GM19043 (cell line): Measurements from ENCODE around the gene SPTLC1.
A peak's percentile ranks its signal among the peaks of the same experiment; 100 is the strongest.
"Not testable (repeated sequence)": the region's sequence is repeated elsewhere in the genome, so short reads cannot be mapped to it uniquely, and the experiment has no call there.

ENCODE experiments used
- ATAC-seq: cut with Tn5 transposase; IDR thresholded peaks from one replicate; pipeline ENCODE4 v1.9.1; 2021; ENCODE audit warnings: low read depth; ENCODE audit not compliant: unreplicated experiment

The SPTLC1 gene, protein sequence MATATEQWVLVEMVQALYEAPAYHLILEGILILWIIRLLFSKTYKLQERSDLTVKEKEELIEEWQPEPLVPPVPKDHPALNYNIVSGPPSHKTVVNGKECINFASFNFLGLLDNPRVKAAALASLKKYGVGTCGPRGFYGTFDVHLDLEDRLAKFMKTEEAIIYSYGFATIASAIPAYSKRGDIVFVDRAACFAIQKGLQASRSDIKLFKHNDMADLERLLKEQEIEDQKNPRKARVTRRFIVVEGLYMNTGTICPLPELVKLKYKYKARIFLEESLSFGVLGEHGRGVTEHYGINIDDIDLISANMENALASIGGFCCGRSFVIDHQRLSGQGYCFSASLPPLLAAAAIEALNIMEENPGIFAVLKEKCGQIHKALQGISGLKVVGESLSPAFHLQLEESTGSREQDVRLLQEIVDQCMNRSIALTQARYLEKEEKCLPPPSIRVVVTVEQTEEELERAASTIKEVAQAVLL

DNA sequence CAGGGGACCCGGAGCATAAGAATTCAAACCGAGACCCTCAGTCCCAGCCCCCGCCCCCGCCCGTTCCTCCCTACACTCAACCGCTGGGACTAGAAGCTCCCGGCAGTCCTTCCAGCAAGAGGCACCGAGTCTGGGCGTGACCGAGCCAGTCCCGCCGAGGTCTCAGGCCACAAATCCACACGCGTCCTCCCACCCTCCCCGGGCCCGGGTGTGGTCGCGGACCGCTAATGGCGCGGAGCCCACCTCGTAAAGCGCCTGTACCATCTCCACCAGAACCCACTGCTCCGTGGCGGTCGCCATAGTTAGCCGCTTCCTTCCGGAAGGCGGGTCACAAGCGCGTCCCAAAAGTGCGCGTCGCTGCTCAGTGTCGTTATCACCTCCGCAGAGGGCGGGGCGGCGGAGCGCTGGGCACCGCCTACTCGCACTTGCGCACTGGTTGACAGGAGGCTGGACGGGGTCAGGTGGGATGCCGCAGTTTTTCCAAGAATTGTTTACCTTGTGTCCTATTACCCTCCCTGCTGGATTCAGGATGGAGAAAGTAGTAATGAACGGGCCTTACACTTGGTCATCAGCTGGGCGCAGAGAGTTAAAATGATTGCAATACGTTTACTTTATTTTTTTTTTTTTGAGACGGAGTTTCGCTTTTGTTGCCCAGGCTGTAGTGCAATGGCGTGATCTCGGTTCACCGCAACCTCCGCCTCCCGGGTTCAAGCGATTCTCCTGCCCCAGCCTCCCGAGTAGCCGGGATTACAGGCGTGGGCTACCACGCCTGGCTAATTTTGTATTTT, at the start of gene SPTLC1:
Gene SPTLC1, minus strand, starts transcription at position 343 of the 788 bp plus-strand sequence. Its CDS starts 43 bp downstream, at position 300.
- peak; percentile 97 for ATAC-seq

DNA sequence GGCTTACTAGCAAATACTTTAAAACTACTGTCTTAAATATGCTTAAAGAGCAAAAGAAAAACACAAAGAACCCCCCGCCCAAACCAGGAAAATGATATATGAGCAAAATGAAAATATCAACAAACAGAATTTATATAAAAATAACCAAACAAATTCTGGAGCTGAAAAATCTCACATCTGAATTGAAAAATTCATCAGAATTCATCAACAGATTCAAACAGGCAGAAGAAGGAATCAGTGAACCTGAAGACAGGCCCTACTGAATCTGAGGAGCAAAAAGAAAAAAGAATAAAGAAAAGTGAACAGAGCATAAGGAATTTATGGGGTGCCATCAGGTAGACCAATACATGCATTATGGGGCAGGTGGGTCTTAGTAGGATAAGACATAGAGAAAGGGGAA, 49.8 kb upstream of the SPTLC1 start:
- no peak for ATAC-seq

DNA sequence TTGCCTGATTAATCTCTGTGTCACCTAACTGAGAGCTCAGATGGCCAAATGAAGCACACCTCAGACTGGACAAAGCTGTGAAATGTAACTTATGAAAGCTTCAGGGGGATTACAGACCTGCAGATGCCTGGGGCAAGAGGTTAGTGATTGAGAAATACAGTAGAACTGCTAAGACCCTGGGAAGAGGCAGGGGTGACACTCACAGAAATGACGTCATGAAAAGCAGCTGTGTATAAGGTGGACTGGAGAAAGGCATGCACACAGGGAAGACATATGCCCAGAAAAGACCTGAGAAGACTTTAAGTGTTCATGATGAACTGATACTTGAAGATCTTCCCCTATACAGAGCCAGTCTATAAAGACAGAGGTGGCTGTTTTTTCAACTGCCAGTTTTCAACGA, 49.3 kb upstream of the SPTLC1 start:
- ATAC-seq, result no peak

DNA sequence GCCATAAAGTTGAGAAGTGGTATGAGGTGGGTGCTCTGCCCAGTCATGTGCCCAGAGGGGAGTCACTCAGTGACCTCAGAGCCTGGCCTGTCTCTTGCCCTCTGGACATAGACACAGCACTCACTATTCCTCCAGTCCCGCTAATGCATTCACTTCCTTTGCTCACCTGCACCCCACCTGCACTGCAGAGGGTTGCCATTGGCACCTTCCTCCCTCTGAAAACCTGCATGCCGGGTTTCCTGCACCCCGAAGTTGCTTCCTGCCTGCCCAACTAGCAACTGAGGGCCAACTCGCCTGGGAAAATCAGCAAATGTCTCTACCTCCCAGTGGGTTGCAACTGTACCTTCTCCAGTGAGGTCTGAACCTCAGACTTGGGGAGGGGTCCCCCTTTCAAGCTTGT, 48.1 kb upstream of the SPTLC1 start:
- no peak for ATAC-seq

DNA sequence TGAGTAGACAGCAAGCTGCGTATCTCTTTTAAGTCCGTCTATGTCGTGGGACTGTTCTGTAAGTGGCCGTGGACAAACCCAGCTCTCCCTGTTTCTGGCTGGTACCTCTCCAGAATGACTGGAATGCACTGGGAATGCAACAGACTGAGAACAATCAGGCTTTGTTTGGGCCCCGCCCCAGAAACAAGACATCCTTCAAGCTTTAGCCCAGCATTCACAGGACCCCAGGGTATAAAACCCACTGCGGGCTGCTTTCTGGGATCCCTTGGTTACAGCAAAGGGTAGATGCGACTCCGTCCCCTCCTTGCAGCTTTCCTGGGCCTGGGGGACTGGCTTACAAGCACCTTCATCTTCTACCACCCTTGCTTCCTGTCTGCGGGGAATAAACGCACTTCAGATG, 45.6 kb upstream of the SPTLC1 start:
- ATAC-seq, result no peak

DNA sequence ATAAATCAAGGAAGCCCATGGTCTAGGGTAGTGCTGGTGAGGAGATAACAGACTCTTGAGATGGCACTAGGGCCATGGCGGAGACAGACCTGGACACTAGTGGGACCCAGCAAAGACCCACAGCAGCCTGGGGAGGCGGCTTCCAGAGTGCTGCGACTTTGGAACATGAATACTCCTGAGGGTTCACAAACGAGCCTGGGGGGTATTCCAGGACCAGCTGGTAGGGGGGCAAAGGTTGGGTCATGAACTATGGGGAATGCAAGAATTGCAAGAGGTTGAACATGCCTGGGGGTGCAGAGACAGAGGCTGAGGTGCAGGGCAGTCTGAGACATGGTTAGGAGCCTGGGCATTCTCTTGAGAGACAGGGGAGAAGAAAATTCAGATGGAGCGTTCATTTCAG, 43.8 kb upstream of the SPTLC1 start:
- no peak for ATAC-seq

DNA sequence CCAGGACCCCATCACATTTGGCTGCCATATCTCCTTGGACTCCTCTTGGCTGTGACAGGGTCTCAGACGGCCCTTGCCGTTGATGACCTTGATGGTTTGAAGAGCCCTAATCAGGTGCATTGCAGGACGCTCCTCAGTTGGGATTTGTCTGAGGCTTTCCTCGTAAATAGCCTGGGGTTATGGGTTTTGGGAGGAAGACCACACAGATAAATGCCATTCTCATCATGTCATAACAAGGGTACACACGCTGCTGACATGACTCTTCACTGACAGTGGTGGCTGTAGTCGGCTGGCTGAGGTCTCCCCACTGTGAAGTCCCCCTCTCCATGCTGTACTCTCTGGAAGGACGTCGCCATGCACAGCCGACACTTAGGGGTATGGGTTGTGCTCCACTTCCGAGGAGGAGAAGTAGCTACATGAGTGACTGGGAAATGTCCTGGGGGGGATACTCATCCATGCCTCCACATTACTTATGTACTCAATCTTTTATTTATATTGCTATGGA, 42.9 kb upstream of the SPTLC1 start:
- ATAC-seq, result no peak

DNA sequence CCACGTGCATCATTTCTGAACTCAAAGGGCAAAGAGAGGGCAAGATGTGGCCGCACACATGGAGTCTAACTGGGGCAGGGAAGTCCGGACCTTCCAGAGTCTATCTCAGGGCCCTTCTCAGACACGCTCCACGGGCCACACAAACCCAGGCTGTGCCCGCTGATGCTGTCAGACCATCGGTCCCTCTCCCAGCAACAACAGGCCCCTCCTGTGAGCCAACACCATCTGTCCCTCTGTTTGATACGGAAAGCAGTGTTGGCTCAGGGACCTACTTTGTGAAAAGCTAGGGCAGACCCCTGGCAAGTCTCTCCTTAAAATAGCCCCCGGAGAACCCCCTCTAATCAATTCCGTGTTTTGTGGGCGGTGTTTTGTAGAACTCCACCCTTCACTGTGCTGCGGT, 40.5 kb upstream of the SPTLC1 start:
- ATAC-seq, result not testable (repeated sequence)

- ATAC-seq, result no peak
Measured at GRCh38 chr9:92155221-92155620, 40.0 kb upstream of the SPTLC1 start.

DNA sequence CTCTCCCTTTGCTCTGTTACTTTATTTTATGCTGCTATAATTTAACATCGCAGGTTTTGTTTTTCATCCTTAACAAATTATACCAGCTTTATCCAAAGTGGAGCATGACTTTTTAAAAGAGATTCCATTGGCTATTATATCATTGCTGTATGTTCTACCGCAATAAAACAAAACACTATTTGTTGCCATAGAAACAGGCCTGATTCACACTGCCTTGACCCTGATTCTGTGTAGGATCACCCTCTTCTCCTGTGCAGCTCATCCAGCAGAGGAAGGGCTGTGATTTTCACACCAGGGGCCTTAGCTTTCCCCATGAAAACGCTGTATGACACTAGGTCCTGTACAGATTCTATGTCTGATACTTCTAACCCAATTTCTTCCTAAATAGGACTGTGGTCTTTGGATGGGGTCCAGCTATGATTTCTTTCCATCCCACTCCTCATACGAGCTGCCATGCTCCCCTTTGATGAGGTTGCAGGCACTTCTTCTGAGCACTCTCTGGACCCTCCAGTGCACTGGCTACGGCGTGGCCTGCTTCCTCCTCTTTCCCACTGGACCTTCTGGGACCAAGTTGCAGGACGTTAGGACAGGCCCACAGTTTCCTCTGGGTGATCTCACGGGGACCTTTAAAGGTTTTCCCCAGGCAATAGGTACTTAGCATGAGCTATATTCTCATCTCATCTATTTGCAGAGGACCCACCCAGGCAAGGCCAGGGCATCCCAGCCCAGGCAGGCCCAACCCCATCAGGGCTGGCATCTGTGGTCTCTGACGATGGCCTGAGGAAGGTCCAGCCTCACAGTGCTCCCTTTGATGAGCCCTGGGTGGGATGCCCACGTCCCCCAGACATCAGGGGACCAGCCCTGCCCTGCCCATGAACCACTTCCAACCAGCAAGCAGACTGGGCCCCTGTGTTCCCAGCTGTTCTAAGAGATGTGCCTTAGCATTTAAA, 38.5 kb upstream of the SPTLC1 start:
- ATAC-seq, result not testable (repeated sequence)

GRCh38 chr9:92151691-92152393, 36.6 kb upstream of the SPTLC1 start:
- no peak for ATAC-seq

- ATAC-seq, result not testable (repeated sequence)
Measured at GRCh38 chr9:92150501-92151470, 35.6 kb upstream of the SPTLC1 start.

DNA sequence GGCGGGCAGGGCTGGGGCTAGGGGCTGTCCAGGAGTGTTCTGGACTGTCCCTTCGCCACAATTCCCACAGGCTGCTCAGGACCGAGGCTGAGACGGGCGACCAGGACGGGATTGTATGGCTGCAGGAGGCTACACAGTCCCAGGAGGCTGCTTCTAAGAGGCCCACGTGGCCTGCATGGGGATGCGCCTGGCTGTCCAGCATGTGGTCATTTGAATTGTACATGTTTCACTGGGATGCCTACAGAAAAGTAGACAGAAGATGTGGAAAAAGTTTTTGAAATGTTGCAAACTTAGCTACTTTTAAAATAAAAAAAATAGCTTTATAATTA, 32.6 kb upstream of the SPTLC1 start:
- ATAC-seq, result no peak

- peak; percentile 85 for ATAC-seq
Measured at GRCh38 chr9:92147030-92147851, 32.0 kb upstream of the SPTLC1 start.

DNA sequence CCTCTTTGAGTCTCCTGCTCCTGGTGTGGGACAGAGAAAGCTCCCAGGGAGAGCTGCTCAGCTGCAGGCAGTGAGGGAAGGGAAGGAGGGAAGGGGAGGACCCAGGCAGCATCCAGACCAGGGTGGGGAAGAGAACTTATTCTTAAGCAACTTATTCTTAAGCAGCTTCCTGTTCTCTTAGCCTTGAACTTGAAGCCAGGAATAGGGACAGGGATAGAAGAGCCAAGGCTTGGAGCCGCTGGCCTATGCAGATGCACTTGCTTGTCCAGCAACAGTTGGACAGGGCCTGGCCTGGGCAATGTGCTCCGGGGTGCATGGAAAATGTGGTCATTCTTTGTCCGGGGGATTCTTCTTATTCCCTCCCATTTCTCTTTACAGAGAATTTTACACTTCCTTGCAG, 31.4 kb upstream of the SPTLC1 start:
- ATAC-seq, result no peak

DNA sequence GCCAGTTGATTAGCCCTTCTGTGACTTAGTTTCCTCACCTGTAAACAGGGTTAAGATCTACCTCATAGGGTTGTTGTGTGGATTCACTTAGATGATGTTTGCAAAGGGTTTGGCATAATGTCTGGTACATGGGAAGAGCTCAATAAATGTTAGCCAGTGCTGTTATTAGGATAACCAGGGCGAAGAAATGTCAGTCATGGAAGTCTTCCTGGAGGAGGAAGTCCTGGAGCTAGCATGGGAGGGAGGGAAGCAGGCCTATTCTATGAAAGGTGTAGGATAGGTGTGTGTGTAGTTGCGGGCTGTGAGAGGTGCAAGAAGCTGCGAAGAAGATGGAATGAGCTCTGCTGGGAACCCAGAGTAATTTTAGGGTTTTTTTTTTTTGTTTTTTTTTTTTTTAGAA, 30.6 kb upstream of the SPTLC1 start:
- not testable (repeated sequence) for ATAC-seq

DNA sequence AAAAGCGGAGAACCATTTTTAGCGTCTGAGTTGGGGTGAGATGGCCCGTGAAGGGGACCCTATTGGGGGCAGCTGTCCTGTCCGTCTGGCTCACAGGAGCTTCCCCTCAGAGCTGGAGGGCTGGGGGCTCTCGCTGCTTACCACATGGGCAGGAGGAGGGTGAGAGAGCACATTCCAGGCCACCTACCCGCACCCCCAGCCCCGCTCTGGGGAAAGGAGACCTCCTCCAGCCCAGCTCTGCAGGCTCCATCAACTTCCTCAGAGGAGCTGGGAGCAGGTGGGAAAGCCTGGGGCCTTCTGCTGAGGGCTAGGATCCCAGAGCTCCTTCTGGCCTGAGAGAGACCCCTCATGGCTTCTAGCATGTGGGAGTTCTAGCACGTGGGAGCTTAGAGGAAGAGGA, 27.1 kb upstream of the SPTLC1 start:
- no peak for ATAC-seq
